ENCODE data around the gene CCL3. TPM values are rescaled to one million over a fixed set of nuclear protein-coding genes. Genes with fewer than 3 reads are reported as not detected.

Gene CCL3
- total and polyA plus RNA-seq, 2 donors (not counting 3 experiments of a cell fraction or from before 2014, with no cell fraction given): not detected

DNA sequence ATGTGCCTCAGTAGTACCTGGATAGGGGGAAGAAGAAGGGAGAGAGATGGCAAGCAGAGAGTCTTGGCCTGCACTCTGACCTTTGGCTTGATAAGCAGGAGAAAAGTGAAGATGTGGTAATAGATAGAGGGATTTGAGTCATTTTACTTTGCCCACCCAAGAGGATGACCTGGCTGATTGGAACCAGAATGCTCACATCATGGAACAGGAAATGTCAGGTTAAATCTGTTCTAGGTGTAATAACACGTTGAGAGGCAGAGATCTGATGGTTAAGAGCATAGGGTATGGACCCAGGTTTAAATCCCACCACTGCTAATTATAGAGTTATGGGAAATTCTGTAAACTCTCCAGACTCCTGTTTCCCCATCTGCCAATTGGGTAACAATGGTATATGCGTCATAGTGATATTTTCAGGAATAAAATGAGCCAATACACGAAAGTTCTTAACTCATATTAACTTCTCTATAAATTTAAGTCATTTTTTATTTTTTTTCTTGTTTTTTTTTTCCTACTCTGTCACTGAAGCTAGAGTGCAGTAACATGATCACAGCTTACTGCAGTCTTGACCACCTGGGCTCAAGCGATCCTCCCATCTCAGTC lies 33.9 kb downstream of the CCL3 start:
- no peaks in the 10 kb centered on the region for H3K79me2 ChIP-seq (ENCODE audit: control insufficient read depth, insufficient read depth, low read length)
- dilution Hi-C loops (cut with MboI; ENCODE audit: extremely low pct_ligation_motif_present, low sequenced_read_pairs): no loop called here

DNA sequence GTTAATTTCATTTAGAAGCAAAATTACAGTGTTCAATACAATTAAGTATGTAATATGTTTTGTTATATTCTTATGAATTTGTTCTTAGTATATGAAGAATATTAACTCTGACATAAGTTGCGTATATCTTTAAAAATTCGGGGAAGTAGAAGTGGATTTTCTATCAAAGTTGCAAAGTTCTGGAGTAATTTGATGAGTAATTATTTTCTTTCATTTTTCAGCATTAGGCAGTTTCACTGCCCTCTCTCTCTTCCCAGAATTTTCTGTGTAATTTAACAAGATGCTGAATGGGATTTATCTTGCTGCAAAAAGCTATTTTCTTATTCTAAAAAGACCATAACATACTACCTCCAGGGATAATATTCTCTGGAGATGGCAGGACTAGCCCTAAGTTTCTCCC lies 34.8 kb downstream of the CCL3 start:
- Histone ChIP-seq H3K9me1 (replicated peaks; ENCODE audit: control insufficient read depth, extremely low read depth, insufficient read depth, low read length) (no peaks in the 10 kb centered on the region), H3K27ac (ENCODE audit: insufficient read depth, low read depth, low read length) (no peak overlapping the region), H3K4me1 (ENCODE audit: control insufficient read depth, extremely low read depth, insufficient read depth, low read length) (no peaks in the 10 kb centered on the region), H3K4me3 (replicated peaks in 1 of 3; ENCODE audit: insufficient read depth in 1 of 3, low read depth in 1 of 3, low read length in 3 of 3) (no peak overlapping the region), H3K27me3 (ENCODE audit: control insufficient read depth in 2 of 2, insufficient read depth in 2 of 2, low read length in 2 of 2) (peaks cover 0 to 4% of the 10 kb centered on the region in 2 experiments), H2AFZ (ENCODE audit: low read depth, low read length) (no peak overlapping the region), H3K79me2 (ENCODE audit: control insufficient read depth, insufficient read depth, low read length) (no peaks in the 10 kb centered on the region), H3K9me3 (replicated peaks; ENCODE audit: control insufficient read depth, insufficient read depth, low read length) (no peaks in the 10 kb centered on the region), H3K36me3 (ENCODE audit: control insufficient read depth in 2 of 2, extremely low read depth in 1 of 2, insufficient read depth in 2 of 2, low read length in 2 of 2) (no peaks in the 10 kb centered on the region), H3K4me2 (ENCODE audit: insufficient read depth, low read length) (no peak overlapping the region), H4K20me1 (replicated peaks; ENCODE audit: control insufficient read depth, extremely low read depth, insufficient read depth, low read length) (no peaks in the 10 kb centered on the region), H3K9ac (replicated peaks; ENCODE audit: extremely low read depth, insufficient read depth, low read length) (no peak overlapping the region)
- intact Hi-C loops (cut with micrococcal nuclease): no loop called here
- TF ChIP-seq POLR2AphosphoS5 (IDR thresholded peaks at IDR 0.05; ENCODE audit: insufficient read depth, low read depth, low read length): no peak
- no peak for TF ChIP-seq EZH2 (IDR thresholded peaks at IDR 0.05; ENCODE audit: borderline replicate concordance, low read depth, low read length, severe bottlenecking)
- TF ChIP-seq POLR2A (IDR thresholded peaks at IDR 0.05; ENCODE audit: low read depth, low read length): no peak
- TF ChIP-seq, protein P1, sequence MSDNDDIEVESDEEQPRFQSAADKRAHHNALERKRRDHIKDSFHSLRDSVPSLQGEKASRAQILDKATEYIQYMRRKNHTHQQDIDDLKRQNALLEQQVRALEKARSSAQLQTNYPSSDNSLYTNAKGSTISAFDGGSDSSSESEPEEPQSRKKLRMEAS (IDR thresholded peaks at IDR 0.05; ENCODE audit: insufficient read depth, insufficient read length): no peak
- TF ChIP-seq JUN (IDR thresholded peaks at IDR 0.05; ENCODE audit: borderline replicate concordance, insufficient read depth, insufficient read length, low read depth): no peak
- TF ChIP-seq, protein P2, sequence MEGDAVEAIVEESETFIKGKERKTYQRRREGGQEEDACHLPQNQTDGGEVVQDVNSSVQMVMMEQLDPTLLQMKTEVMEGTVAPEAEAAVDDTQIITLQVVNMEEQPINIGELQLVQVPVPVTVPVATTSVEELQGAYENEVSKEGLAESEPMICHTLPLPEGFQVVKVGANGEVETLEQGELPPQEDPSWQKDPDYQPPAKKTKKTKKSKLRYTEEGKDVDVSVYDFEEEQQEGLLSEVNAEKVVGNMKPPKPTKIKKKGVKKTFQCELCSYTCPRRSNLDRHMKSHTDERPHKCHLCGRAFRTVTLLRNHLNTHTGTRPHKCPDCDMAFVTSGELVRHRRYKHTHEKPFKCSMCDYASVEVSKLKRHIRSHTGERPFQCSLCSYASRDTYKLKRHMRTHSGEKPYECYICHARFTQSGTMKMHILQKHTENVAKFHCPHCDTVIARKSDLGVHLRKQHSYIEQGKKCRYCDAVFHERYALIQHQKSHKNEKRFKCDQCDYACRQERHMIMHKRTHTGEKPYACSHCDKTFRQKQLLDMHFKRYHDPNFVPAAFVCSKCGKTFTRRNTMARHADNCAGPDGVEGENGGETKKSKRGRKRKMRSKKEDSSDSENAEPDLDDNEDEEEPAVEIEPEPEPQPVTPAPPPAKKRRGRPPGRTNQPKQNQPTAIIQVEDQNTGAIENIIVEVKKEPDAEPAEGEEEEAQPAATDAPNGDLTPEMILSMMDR (IDR thresholded peaks at IDR 0.05; ENCODE audit: extremely low read depth in 1 of 2, insufficient read depth in 1 of 2, low read depth in 1 of 2, low read length in 2 of 2): no peak
- no peak for TF ChIP-seq FOS (IDR thresholded peaks at IDR 0.05; ENCODE audit: borderline replicate concordance, insufficient read depth, low read length)
- no peak for TF ChIP-seq GATA2 (IDR thresholded peaks at IDR 0.05; ENCODE audit: insufficient read depth, insufficient read length, low read depth, low read length)
- no peak for TF ChIP-seq MYC (IDR thresholded peaks at IDR 0.05; ENCODE audit: low read depth, low read length)
- BruUV-seq (replicated peaks): no TSS peak
- ChIA-PET POLR2A (no interaction called here), CTCF (interaction anchor here (0.7 to 1.8 kb wide), 3 partner anchors 17 to 97 kb away, joined by 3 to 5 read pairs (median 3); no protein-coding TSS in a partner anchor)
- dilution Hi-C loops (cut with MboI; ENCODE audit: extremely low pct_ligation_motif_present, low sequenced_read_pairs): no loop called here
- DNase-seq (ENCODE audit: low read depth, low spot score) (no peak), FAIRE-seq (no peak)

More for the DNA sequence above, 33.9 kb downstream of the CCL3 start:
- FAIRE-seq: no peak
- no peaks in the 10 kb centered on the region for H4K20me1 ChIP-seq (replicated peaks; ENCODE audit: control insufficient read depth, extremely low read depth, insufficient read depth, low read length)
- no peak overlapping the region for H3K27ac ChIP-seq (ENCODE audit: insufficient read depth, low read depth, low read length)
- CTCF ChIA-PET: interaction anchor here (1.7 to 2.9 kb wide), 3 partner anchors 16 to 87 kb away, joined by 5 to 10 read pairs (median 9); no protein-coding TSS in a partner anchor
- H3K9ac ChIP-seq (replicated peaks; ENCODE audit: extremely low read depth, insufficient read depth, low read length): no peak overlapping the region
- no peaks in the 10 kb centered on the region for H3K4me1 ChIP-seq (ENCODE audit: control insufficient read depth, extremely low read depth, insufficient read depth, low read length)
- no peaks in the 10 kb centered on the region for H3K9me3 ChIP-seq (replicated peaks; ENCODE audit: control insufficient read depth, insufficient read depth, low read length)
- TF ChIP-seq, protein P1 (IDR thresholded peaks at IDR 0.05; ENCODE audit: insufficient read depth, insufficient read length): no peak
- intact Hi-C loops (cut with micrococcal nuclease): no loop called here
- POLR2A ChIA-PET: no interaction called here
- peaks cover 0 to 4% of the 10 kb centered on the region in 2 experiments for H3K27me3 ChIP-seq (ENCODE audit: control insufficient read depth in 2 of 2, insufficient read depth in 2 of 2, low read length in 2 of 2)
- BruUV-seq (replicated peaks): no TSS peak
- no peak overlapping the region for H3K4me3 ChIP-seq (replicated peaks in 1 of 3; ENCODE audit: insufficient read depth in 1 of 3, low read depth in 1 of 3, low read length in 3 of 3)
- no peak for DNase-seq (ENCODE audit: low read depth, low spot score)
- no peaks in the 10 kb centered on the region for H3K9me1 ChIP-seq (replicated peaks; ENCODE audit: control insufficient read depth, extremely low read depth, insufficient read depth, low read length)
- no peaks in the 10 kb centered on the region for H3K36me3 ChIP-seq (ENCODE audit: control insufficient read depth in 2 of 2, extremely low read depth in 1 of 2, insufficient read depth in 2 of 2, low read length in 2 of 2)
- H3K4me2 ChIP-seq (ENCODE audit: insufficient read depth, low read length): no peak overlapping the region
- no peak overlapping the region for H2AFZ ChIP-seq (ENCODE audit: low read depth, low read length)
